ENCODE results near the gene SLC44A5.
"Not testable (repeated sequence)": the region's sequence is repeated elsewhere in the genome, so short reads cannot be mapped to it uniquely, and the experiment has no call there.

Gene SLC44A5

GRCh38 chr1:75444220-75444619, 166.7 kb downstream of the SLC44A5 start:
- DNase-seq, result no peak

DNA sequence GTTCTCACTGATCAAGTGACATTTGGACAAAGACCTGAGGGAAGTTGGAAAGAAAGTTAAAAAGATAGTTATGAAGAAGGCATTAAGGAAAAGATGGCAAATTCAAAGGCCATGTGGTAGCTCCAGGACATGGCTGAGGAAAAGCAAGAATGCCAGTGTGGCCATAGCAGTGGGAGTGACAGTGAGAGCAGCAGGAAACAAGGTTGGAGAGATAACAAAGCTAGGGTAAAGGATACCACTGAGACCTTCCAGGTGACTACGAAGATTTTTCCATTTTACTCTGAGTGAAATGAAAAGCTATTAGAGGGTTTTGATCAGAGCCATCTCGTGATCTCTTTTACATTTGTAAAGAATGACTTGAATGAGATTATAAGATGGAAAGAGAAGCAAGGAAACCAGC, 170.6 kb downstream of the SLC44A5 start:
- DNase-seq, result no peak

DNA sequence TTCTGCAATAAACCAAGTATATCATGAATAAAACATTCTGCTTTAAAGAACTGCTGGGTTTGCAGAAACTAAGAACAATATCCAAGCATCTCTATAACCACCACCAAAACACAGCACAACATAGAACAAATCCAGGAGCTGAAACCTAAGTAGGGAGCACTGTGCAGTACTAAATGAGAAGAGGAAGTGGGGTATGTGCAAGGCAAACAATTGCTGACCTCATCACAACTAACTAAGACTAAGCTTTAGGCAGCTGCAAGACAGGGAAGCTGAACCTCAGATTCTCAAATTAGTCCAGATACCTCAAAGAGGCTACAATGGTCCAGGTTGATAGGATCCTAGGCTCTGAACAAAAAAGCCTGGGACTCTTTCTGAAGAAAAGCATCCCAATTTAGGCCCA, 172.6 kb downstream of the SLC44A5 start:
- no peak for DNase-seq

DNA sequence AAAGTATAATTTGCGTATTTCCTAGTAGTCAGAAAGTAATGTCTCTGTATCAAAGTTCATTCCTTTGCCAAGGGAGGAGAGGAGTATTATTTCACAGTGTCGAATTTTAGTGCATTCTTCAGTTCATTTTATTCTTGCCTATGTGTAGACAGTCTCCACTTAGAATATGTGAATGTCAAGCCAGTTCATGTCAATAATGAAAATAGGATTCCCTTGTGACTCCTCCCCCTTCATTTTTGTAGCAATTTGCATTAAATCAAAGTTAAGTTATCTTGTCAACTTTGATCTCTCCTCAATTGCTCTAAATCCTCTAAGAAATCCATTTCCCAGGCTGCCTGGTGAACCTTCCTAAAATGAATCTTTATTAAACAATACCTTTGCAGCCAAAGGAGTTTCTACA, 179.1 kb downstream of the SLC44A5 start:
- no peak for DNase-seq

DNA sequence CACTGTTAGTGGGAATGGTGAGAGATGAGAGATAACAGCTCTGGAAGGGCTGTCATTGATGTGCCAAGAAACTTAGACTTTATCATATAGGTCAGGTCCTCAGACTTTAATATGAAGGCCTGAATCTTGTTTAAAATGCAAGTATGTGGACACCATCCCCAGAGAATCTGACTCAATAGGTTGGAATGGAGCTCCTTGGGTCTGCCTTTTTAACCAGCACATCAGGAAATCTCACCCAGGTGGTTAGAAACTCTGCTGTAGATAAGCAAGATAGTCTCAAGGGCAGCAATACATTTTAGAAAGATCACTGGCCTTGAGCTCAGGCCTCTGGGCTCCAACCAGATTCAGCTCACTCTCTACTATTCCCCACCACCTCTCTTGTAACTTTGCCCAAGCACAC, 180.4 kb downstream of the SLC44A5 start:
- no peak for DNase-seq

GRCh38 chr1:75426688-75427087, 184.2 kb downstream of the SLC44A5 start:
- no peak for DNase-seq

DNA sequence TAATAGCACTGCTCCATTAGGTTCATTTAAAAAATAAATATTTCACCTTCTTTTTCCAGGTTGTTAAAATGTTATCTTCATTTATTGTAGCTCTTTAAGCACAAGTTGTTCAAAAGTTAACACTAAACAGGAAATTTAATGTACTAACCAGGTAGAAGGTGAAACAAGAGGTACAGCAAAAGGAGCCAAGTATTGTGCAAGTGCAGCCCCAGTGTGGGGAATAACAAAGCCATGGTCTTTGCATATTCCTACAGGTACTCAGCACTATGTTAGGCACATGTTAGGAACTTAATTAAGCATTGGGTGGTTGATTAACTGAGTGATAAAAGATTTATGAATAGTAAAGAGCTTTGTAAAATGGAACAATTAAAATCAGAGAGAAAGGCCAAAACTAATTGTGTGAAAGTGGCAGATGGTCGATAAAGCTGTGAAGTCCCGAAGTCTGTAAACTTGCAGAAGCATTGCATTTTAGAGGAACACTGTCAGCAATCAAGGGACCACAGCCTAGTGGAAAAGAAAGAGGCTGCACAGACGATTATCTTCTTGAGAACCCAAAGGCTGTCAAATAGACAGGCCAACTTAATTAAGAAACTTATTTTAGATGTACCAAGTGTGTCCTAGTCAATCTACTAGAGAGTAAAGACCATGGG, 185.8 kb downstream of the SLC44A5 start:
- no peak for DNase-seq

DNA sequence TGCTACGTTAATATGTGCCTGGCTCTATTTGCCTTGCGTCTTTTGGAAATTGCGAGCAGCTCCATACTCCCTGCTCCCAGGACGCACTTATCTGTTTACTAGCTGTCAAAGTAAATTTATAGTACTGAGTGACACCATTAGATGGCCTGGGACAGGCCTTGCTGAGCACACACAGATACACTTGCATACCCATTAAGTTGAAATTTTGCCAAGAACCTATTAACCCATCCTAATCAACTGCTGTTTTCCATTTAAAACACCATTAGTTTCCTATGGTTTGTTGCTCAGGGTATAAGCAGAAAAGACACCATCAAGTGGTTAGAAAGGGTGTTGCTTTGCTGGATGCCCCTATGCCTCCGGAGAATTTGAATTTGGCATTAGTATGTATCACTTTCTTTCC, 187.3 kb downstream of the SLC44A5 start:
- DNase-seq, result peak; percentile 25

DNA sequence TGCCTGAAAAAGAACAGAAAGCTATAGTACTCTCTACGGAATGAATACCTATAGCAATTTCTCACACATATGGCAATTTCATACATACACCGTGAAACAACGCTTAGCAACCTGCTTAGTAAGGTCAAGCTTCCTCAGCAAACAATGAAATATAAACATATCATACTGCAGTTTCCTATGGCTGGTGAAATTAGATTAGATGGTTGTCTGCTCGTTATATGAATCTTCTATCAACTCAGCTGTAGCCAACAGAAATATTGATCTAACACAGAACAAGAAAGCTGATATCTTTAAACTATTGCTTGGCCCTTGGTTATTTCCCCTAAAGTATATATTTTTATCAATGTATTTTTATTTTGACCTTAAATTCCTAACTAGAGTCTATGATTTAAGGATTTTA, 187.8 kb downstream of the SLC44A5 start:
- no peak for DNase-seq

- no peak for DNase-seq
Observed at GRCh38 chr1:75421371-75421770, 189.5 kb downstream of the SLC44A5 start.

GRCh38 chr1:75415187-75415586, 195.7 kb downstream of the SLC44A5 start:
- DNase-seq, result no peak

- DNase-seq, result no peak
Observed at GRCh38 chr1:75412616-75413015, 198.3 kb downstream of the SLC44A5 start.

- not testable (repeated sequence) for DNase-seq
Observed at GRCh38 chr1:75404681-75405080, 206.2 kb downstream of the SLC44A5 start.

DNA sequence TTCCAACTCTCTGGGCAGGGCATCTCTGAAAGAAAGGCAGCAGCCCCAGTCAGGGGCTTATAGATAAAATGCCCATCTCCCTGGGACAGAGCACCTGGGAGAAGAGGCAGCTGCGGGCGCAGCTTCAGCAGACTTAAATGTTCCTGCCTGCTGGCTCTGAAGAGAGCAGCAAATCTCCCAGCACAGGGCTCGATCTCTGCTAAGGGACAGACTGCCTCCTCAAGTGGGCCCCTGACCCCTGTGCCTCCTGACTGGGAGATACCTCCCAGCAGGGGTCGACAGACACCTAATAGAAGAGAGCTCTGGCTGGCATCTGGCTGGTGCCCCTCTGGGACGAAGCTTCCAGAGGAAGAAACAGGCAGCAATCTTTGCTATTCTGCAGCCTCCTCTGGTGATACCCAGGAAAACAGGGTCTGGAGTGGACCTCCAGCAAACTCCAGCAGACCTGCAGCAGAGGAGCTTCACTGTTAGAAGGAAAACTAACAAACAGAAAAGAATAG, 207.7 kb downstream of the SLC44A5 start:
- DNase-seq, result peak; percentile 9

GRCh38 chr1:75400716-75401115, 210.2 kb downstream of the SLC44A5 start:
- DNase-seq, result no peak

DNA sequence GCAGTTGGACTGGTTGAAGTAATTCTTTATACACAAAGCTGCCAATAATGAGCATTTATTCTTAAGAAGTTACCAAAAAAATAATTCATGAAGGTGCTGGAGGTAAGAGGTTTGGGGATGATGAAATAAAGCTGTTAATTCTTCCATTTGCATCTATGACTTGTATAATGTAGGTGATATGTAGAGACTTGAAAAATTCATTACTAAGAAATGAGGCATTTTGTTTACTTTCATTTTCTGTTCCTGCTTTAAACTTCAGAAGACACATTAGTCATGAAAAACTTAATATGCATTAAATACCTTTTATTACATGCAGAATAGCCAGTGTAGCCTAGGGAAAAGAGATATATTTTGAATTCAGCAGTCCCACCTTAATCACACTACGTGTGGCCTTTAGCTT, 214.2 kb downstream of the SLC44A5 start:
- no peak for DNase-seq

GRCh38 chr1:75396260-75396659, 214.7 kb downstream of the SLC44A5 start:
- no peak for DNase-seq

DNA sequence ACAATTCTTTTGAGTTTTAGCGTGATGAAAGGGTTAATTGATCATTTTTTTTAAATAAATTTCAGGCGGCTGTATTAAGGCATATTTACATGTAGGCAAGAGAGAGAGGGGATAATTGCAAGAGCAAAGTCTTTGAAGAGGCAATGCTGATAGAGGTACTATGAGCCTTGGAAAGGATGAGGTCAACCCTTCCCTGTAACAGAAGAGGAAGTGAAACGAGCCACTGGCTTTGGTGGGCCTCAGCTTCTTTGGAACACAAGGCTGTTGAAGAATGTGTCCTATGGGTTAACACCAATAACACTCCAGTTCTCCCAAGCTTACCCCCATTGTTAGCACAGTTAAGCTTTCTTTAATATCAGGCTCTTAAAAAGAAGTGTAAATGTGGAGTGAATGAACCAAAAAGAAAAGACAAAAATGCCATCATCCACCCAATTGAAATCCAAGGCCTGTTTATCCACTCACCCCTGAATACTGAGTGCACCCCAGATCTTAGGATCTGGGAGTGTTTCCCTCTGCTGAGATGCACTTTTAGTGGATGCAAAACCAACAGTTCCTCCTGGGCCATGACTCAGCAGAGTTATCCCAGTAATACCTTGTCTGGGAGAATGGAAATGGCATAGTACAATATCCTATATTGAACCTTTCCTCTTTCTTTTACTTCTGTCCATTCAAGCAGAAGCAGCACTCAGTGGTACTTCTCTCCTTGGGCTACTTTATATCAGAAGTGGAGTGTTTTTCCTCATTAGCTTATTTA, 216.4 kb downstream of the SLC44A5 start:
- no peak for DNase-seq

DNA sequence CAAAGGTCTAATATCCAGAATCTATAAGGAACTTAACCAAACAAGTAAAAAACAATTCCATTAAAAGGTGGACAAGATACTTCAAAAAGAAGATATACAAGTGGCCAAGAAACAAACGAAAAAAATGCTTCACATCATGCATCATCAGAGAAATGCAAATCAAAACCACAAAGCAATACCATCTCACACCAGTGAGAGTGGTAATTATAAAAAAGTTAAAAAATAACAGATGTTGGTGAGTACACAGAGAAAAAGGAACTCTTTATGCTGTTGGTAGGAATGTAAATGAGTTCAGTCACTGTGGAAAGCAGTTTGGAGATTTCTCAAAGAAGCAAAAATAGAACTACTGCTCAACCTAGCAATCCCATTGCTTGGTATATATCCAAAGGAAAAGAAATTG, 218.6 kb downstream of the SLC44A5 start:
- no peak for DNase-seq

DNA sequence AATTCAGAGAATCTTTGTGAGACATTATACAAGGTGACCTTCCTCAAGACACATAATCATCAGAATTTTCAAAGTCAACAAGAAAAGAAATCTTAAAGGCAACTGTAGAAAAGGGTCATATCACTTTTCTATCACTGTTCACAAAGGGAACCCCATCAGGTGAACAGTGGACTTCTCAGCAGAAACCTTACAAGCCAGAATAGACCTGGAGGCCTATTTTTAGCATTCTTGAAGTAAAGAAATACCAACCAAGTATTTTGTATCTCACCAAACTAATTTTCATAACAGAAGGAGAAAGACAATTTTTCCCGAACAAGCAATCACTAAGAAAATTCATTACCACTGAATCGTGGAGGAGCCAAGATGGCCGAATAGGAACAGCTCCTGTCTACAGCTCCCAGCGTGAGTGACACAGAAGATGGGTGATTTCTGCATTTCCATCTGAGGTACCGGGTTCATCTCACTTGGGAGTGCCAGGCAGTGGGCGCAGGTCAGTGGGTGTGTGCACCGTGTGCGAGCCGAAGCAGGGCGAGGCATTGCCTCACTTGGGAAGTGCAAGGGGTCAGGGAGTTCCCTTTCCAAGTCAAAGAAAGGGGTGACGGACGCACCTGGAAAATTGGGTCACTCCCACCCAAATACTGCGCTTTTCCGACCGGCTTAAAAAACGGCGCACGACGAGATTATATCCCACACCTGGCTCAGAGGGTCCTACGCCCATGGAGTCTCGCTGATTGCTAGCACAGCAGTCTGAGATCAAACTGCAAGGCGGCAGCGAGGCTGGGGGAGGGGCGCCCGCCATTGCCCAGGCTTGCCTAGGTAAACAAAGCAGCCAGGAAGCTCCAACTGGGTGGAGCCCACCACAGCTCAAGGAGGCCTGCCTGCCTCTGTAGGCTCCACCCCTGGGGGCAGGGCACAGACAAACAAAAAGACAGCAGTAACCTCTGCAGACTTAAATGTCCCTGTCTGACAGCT, 235.2 kb downstream of the SLC44A5 start:
- peak; percentile 59 for DNase-seq

GRCh38 chr1:75373542-75374159, 237.3 kb downstream of the SLC44A5 start:
- DNase-seq, result no peak

DNA sequence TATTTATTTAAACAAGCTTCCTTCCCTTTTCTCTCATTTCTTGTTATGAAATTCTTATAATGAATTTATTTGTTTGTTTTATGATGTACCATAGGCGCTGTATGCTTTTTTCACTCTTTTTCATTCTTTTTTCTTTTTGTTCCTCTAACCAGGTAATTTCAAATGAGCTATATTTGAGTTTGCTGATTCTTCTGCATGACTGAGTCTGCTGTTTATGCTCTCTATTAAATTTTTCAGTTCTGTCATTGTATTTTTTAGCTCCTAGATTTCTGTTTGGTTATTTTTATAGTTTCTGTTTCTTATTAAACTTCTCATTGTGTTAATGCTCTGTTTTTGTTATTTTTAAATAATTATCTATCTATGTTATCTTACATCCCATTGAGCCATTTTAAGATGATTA, 244.3 kb downstream of the SLC44A5 start:
- no peak for DNase-seq

DNA sequence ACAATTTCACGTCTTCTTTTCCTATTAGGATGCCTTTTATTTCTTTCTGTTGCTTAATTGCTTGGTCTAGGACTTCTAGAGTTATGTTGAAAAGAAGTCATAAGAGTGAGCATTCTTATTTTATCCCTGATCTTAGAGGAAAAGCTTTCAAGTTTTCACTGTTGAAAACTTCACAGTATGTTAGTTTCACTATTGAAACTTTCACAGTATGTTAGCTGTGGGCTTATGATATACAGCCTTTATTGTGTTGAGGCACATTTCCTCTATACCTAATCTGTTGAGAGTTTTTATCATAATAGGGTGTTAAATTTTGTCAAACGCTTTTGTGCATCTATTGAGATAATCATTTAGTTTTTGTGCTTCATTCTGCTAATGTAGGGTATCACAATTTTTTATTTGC, 249.7 kb downstream of the SLC44A5 start:
- DNase-seq, result no peak

Measured in NCI-H82 (cell line).